Measurements from ENCODE around the gene BEX1.

GRCh38 chrX:103101299-103102042, 37.5 kb upstream of the BEX1 start:
- no peak for TF ChIP-seq POLR2AphosphoS5 (IDR thresholded peaks at IDR 0.05)
- no peak for TF ChIP-seq CTCF (IDR thresholded peaks at IDR 0.05)

Measured in sigmoid colon (tissue), 4 donors.